ENCODE data around the gene JUN. TPM values are rescaled to one million over a fixed set of nuclear protein-coding genes. Genes with fewer than 3 reads are reported as not detected.

Gene JUN
- polyA plus RNA-seq, 1 donor from 2014 or later, result 124 TPM

GRCh38 chr1:58813801-58814200 lies 30.0 kb upstream of the JUN start:
- Histone ChIP-seq H4K20me1 (ENCODE audit: insufficient read depth) (no peaks in the 10 kb centered on the region), H3K27ac (ENCODE audit: low read length) (no peak overlapping the region), H3K9me2 (ENCODE audit: insufficient read depth, low read length) (no peaks in the 10 kb centered on the region), H3F3A (ENCODE audit: insufficient read depth, low read length, poor library complexity, severe bottlenecking) (no peaks in the 10 kb centered on the region), H3K9ac (ENCODE audit: low read length) (no peak overlapping the region), H3K36me3 (ENCODE audit: insufficient read depth, low read length) (no peaks in the 10 kb centered on the region), H3K9me3 (ENCODE audit: low read length) (no peaks in the 10 kb centered on the region), H3K79me2 (replicated peaks; ENCODE audit: insufficient read depth, low read length) (no peaks in the 10 kb centered on the region), H3K4me3 (ENCODE audit: low read length) (no peak overlapping the region), H2AFZ (ENCODE audit: low read depth, low read length) (no peak overlapping the region), H3K27me3 (ENCODE audit: insufficient read depth, low read depth, low read length) (peaks cover 27% of the 10 kb centered on the region), H3K4me2 (ENCODE audit: low read length) (no peak overlapping the region)
- TF ChIP-seq EZH2 (IDR thresholded peaks at IDR 0.05; ENCODE audit: borderline replicate concordance, insufficient read depth, low read length, poor library complexity, severe bottlenecking), result no peak
- TF ChIP-seq POLR2AphosphoS5 (IDR thresholded peaks at IDR 0.05), result no peak
- no peak for TF ChIP-seq MXI1 (conservative IDR thresholded peaks at IDR 0.05; ENCODE audit: poor library complexity, severe bottlenecking)
- no peak for TF ChIP-seq TAF1 (IDR thresholded peaks at IDR 0.05; ENCODE audit: low read depth)
- no peak for TF ChIP-seq EP300 (conservative IDR thresholded peaks at IDR 0.05; ENCODE audit: poor library complexity, severe bottlenecking)
- no peak for TF ChIP-seq CTCF (IDR thresholded peaks at IDR 0.05; ENCODE audit: poor library complexity, severe bottlenecking)
- no peak for TF ChIP-seq SMC3 (conservative IDR thresholded peaks at IDR 0.05; ENCODE audit: poor library complexity)
- no peak for TF ChIP-seq REST (IDR thresholded peaks at IDR 0.05; ENCODE audit: borderline replicate concordance)
- TF ChIP-seq RAD21 (conservative IDR thresholded peaks at IDR 0.05), result no peak

- Histone ChIP-seq H3F3A (ENCODE audit: insufficient read depth, low read length, poor library complexity, severe bottlenecking) (no peaks in the 10 kb centered on the region), H3K27ac (ENCODE audit: low read length) (no peak overlapping the region), H3K79me2 (replicated peaks; ENCODE audit: insufficient read depth, low read length) (no peaks in the 10 kb centered on the region), H3K36me3 (ENCODE audit: insufficient read depth, low read length) (no peaks in the 10 kb centered on the region), H3K27me3 (ENCODE audit: insufficient read depth, low read depth, low read length) (peaks cover 27% of the 10 kb centered on the region), H3K4me3 (ENCODE audit: low read length) (no peak overlapping the region), H4K20me1 (ENCODE audit: insufficient read depth) (no peaks in the 10 kb centered on the region), H3K9me2 (ENCODE audit: insufficient read depth, low read length) (no peaks in the 10 kb centered on the region), H3K9me3 (ENCODE audit: low read length) (no peaks in the 10 kb centered on the region), H2AFZ (ENCODE audit: low read depth, low read length) (no peak overlapping the region), H3K9ac (ENCODE audit: low read length) (no peak overlapping the region), H3K4me2 (ENCODE audit: low read length) (no peak overlapping the region)
- TF ChIP-seq EZH2 (IDR thresholded peaks at IDR 0.05; ENCODE audit: borderline replicate concordance, insufficient read depth, low read length, poor library complexity, severe bottlenecking) (no peak), CTCF (IDR thresholded peaks at IDR 0.05; ENCODE audit: poor library complexity, severe bottlenecking) (no peak), REST (IDR thresholded peaks at IDR 0.05; ENCODE audit: borderline replicate concordance) (no peak), SMC3 (conservative IDR thresholded peaks at IDR 0.05; ENCODE audit: poor library complexity) (no peak), RAD21 (conservative IDR thresholded peaks at IDR 0.05) (no peak)
These were observed 29.5 kb upstream of the JUN start for GRCh38 chr1:58813361-58813760.

All from neural cell (in vitro differentiated cells).